HEK293 (cell line): Measurements from ENCODE around the gene AARS2.

Source experiments
- ATF2 ChIP-seq: fragments of 450-650 bp; formaldehyde crosslinking; IDR thresholded peaks from 2 replicates; pipeline ENCODE4 v1.5.1; 2016; ENCODE audit warnings: missing biosample characterization, missing genetic modification characterization, low read depth
- CTCF ChIP-seq: fragments of 450-650 bp; formaldehyde crosslinking; IDR thresholded peaks from 2 replicates; pipeline ENCODE4 v1.5.1; 2016; ENCODE audit warnings: missing biosample characterization, missing genetic modification characterization
- YY1 ChIP-seq: fragments of 450-650 bp; formaldehyde crosslinking; IDR thresholded peaks from 2 replicates; pipeline ENCODE4 v1.5.1; 2018; ENCODE audit warnings: missing biosample characterization, missing genetic modification characterization
- YY2 ChIP-seq: fragments of 450-650 bp; formaldehyde crosslinking; IDR thresholded peaks from 2 replicates; pipeline ENCODE4 v1.5.1; 2016; ENCODE audit warnings: missing biosample characterization, missing genetic modification characterization
- ZBTB20 ChIP-seq: fragments of 450-650 bp; formaldehyde crosslinking; IDR thresholded peaks from 2 replicates; pipeline ENCODE4 v1.5.1; 2016; ENCODE audit warnings: missing biosample characterization, missing genetic modification characterization
- ZNF174 ChIP-seq: fragments of 450-650 bp; formaldehyde crosslinking; IDR thresholded peaks from 2 replicates; pipeline ENCODE4 v1.5.0; 2017; ENCODE audit warnings: missing biosample characterization, mild to moderate bottlenecking, missing genetic modification characterization
- ZNF23 ChIP-seq: fragments of 450-650 bp; formaldehyde crosslinking; IDR thresholded peaks from 2 replicates; pipeline ENCODE4 v1.5.1; 2016; ENCODE audit warnings: missing biosample characterization, missing genetic modification characterization, borderline replicate concordance
- ZNF24 ChIP-seq: fragments of 450-650 bp; formaldehyde crosslinking; IDR thresholded peaks from 2 replicates; pipeline ENCODE4 v1.5.1; 2016; ENCODE audit warnings: missing biosample characterization, missing genetic modification characterization
- TF ChIP-seq, protein P1 (sequence below): fragments of 450-650 bp; formaldehyde crosslinking; optimal IDR thresholded peaks from 2 replicates; pipeline ENCODE3; 2016; ENCODE audit warnings: missing biosample characterization, mild to moderate bottlenecking, missing genetic modification characterization
- TF ChIP-seq, protein P2 (sequence below): sonication (generic); formaldehyde crosslinking; IDR thresholded peaks from 2 replicates; pipeline ENCODE4 v1.8.1; 2022; ENCODE audit warnings: mild to moderate bottlenecking, moderate library complexity, missing genetic modification reagents

- no peak for TF ChIP-seq ZBTB20 (tag by site-specific recombination)
- TF ChIP-seq ATF2 (tag by site-specific recombination), result no peak
- no peak for TF ChIP-seq CTCF (tag by site-specific recombination)
- no peak for TF ChIP-seq ZNF23
- TF ChIP-seq YY2 (tag by site-specific recombination), result no peak
- no peak for TF ChIP-seq ZNF24 (tag by site-specific recombination)
- TF ChIP-seq, protein P1, sequence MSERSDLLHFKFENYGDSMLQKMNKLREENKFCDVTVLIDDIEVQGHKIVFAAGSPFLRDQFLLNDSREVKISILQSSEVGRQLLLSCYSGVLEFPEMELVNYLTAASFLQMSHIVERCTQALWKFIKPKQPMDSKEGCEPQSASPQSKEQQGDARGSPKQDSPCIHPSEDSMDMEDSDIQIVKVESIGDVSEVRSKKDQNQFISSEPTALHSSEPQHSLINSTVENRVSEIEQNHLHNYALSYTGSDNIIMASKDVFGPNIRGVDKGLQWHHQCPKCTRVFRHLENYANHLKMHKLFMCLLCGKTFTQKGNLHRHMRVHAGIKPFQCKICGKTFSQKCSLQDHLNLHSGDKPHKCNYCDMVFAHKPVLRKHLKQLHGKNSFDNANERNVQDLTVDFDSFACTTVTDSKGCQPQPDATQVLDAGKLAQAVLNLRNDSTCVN, result no peak
- TF ChIP-seq YY1, result no peak
- no peak for TF ChIP-seq ZNF174 (tag by site-specific recombination)
- TF ChIP-seq, protein P2, sequence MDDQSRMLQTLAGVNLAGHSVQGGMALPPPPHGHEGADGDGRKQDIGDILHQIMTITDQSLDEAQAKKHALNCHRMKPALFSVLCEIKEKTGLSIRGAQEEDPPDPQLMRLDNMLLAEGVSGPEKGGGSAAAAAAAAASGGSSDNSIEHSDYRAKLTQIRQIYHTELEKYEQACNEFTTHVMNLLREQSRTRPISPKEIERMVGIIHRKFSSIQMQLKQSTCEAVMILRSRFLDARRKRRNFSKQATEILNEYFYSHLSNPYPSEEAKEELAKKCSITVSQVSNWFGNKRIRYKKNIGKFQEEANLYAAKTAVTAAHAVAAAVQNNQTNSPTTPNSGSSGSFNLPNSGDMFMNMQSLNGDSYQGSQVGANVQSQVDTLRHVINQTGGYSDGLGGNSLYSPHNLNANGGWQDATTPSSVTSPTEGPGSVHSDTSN, result no peak
Measured at GRCh38 chr6:44269921-44270525, 43.1 kb downstream of the AARS2 start, which contains the start of gene TMEM151B.
